ENCODE results near the gene FCMR. TPM values are rescaled to one million over a fixed set of nuclear protein-coding genes. Genes with fewer than 3 reads are reported as not detected.

The FCMR gene
- total and polyA plus RNA-seq, 10 of the 15 experiments (the other 5 are each of a cell fraction or from before 2014, with no cell fraction given) = 79.7 to 245 (median 123) TPM

- TF ChIP-seq KDM1A (IDR thresholded peaks at IDR 0.05; ENCODE audit: borderline replicate concordance) = no peak
- TF ChIP-seq ZNF217 (IDR thresholded peaks at IDR 0.05) = no peak
- TF ChIP-seq SIN3A (IDR thresholded peaks at IDR 0.05; ENCODE audit: low read depth, low read length) = no peak
- TF ChIP-seq MTA2 (IDR thresholded peaks at IDR 0.05; ENCODE audit: low read depth) = no peak; the same call in 1 of the 2 replicates
- peak; percentile 32; the same call in 1 of the 2 replicates for TF ChIP-seq TARDBP (IDR thresholded peaks at IDR 0.05; ENCODE audit: borderline replicate concordance)
- peak; percentile 82; the same call in 1 of the 2 replicates for TF ChIP-seq ZBED1 (IDR thresholded peaks at IDR 0.05; ENCODE audit: borderline replicate concordance)
- peak; percentile 89 for TF ChIP-seq ZNF592 (IDR thresholded peaks at IDR 0.05)
- TF ChIP-seq ZBTB40 (IDR thresholded peaks at IDR 0.05; ENCODE audit: borderline replicate concordance) = no peak
- peak; percentile 57; the same call in 1 of the 2 replicates for TF ChIP-seq PAX5 (IDR thresholded peaks at IDR 0.05; ENCODE audit: borderline replicate concordance, low read depth, low read length)
- peak; percentile 41 for TF ChIP-seq ZNF687 (IDR thresholded peaks at IDR 0.05)
- TF ChIP-seq POLR2AphosphoS5 (IDR thresholded peaks at IDR 0.05; ENCODE audit: low read length) = no peak
- TF ChIP-seq SMAD1 (IDR thresholded peaks at IDR 0.05; ENCODE audit: low read depth, partially characterized antibody) = no peak
- TF ChIP-seq BRCA1 (IDR thresholded peaks at IDR 0.05; ENCODE audit: low read depth, low read length) = no peak
- TF ChIP-seq EGR1 (IDR thresholded peaks at IDR 0.05; ENCODE audit: borderline replicate concordance in 1 of 2, low read depth in 2 of 2, low read length in 2 of 2) = peak in 1 of 2 experiments; percentile 82; a peak in 1 of 3 replicates
- TF ChIP-seq EP300 (IDR thresholded peaks at IDR 0.05; ENCODE audit: borderline replicate concordance in 1 of 2, control insufficient read depth in 1 of 2, low read depth in 2 of 2, low read length in 2 of 2) = peak; percentile 25 to 47; a peak in 3 of 4 replicates
- TF ChIP-seq PBX3 (IDR thresholded peaks at IDR 0.05; ENCODE audit: insufficient replicate concordance, low read depth, low read length) = peak; percentile 3
These were observed 2.9 kb upstream of the FCMR start (continued) for GRCh38 chr1:206924592-206925105.

All from GM12878 (cell line).